HG03064 (cell line): ENCODE data around the gene MPV17L2.
"Not testable (repeated sequence)": the region's sequence is repeated elsewhere in the genome, so short reads cannot be mapped to it uniquely, and the experiment has no call there.

Experiments
- ATAC-seq: cut with Tn5 transposase; IDR thresholded peaks from one replicate; pipeline ENCODE4 v1.9.1; 2021; ENCODE audit warnings: low read depth; ENCODE audit not compliant: unreplicated experiment

Gene MPV17L2

GRCh38 chr19:18185538-18185937 is 7.5 kb upstream of the MPV17L2 start:
- ATAC-seq, result no peak

- ATAC-seq, result no peak
Measured at GRCh38 chr19:18190278-18190677, 2.7 kb upstream of the MPV17L2 start.

- ATAC-seq, result no peak
Measured at GRCh38 chr19:18191640-18192062, 1.4 kb upstream of the MPV17L2 start.

GRCh38 chr19:18193388-18194180 is 566 bp downstream of the MPV17L2 start:
- peak; percentile 14 for ATAC-seq

- ATAC-seq, result no peak
Measured at GRCh38 chr19:18194181-18194530, 1.1 kb downstream of the MPV17L2 start.

- no peak for ATAC-seq
Measured at GRCh38 chr19:18194554-18195238, 1.7 kb downstream of the MPV17L2 start.

- no peak for ATAC-seq
Measured at GRCh38 chr19:18196511-18196845, 3.5 kb downstream of the MPV17L2 start.

- ATAC-seq, result no peak
Measured at GRCh38 chr19:18197306-18197705, 4.3 kb downstream of the MPV17L2 start.

GRCh38 chr19:18197941-18198340 is 4.9 kb downstream of the MPV17L2 start:
- ATAC-seq, result no peak

- no peak for ATAC-seq
Measured at GRCh38 chr19:18198374-18198773, 5.4 kb downstream of the MPV17L2 start.

- no peak for ATAC-seq
Measured at GRCh38 chr19:18202397-18202777, 9.4 kb downstream of the MPV17L2 start.

GRCh38 chr19:18202778-18203407 is 9.9 kb downstream of the MPV17L2 start:
- ATAC-seq, result no peak

GRCh38 chr19:18203408-18203862 is 10.4 kb downstream of the MPV17L2 start:
- peak; percentile 4 for ATAC-seq

- ATAC-seq, result peak; percentile 80
Measured at GRCh38 chr19:18203863-18204393, 10.9 kb downstream of the MPV17L2 start, which contains the start of gene RAB3A. TSS of gene RAB3A (minus strand) at chr19:18204042. CDS start at chr19:18202740, 1,302 bp downstream.

GRCh38 chr19:18204394-18205199 is 11.6 kb downstream of the MPV17L2 start:
- ATAC-seq, result peak; percentile 11

- no peak for ATAC-seq
Measured at GRCh38 chr19:18205200-18205892, 12.3 kb downstream of the MPV17L2 start.

GRCh38 chr19:18206018-18206417 is 13.0 kb downstream of the MPV17L2 start:
- no peak for ATAC-seq

GRCh38 chr19:18208098-18208951 is 15.3 kb downstream of the MPV17L2 start:
- ATAC-seq, result no peak

GRCh38 chr19:18209912-18210311 is 16.9 kb downstream of the MPV17L2 start:
- ATAC-seq, result not testable (repeated sequence)
